HepG2 (cell line): Measurements from ENCODE around the gene PCNA. TPM values are rescaled to one million over a fixed set of nuclear protein-coding genes. Genes with fewer than 3 reads are reported as not detected.

Source experiments
- ATAC-seq: fragments of 200-7000 bp; cut with Tn5 transposase; 3 replicates; pipeline ENCODE4 v1.9.1; 2020; ENCODE audit warnings: mild to moderate bottlenecking, moderate library complexity
- BruUV-seq: library from RNA; stranded (reverse); fragments of 400-500 nt; replicated peaks from 2 replicates; lab custom pipeline; 2021; lab: Mats Ljungman, UMichigan
- CTCF ChIA-PET: fragments of 300-600 bp; formaldehyde crosslinking; extraction: SDS; loops from one replicate; lab custom pipeline; 2021; ENCODE audit warnings: low total read pairs, inconsistent platforms, low intra/inter-chr PET ratio; lab: Yijun Ruan, JAX
- POLR2A ChIA-PET: fragments of 350-600 bp; sonication (Branson Sonifier 250); formaldehyde crosslinking; loops from one replicate; lab custom pipeline; 2020; ENCODE audit warnings: antibody characterized with exemption, inconsistent platforms; lab: Yijun Ruan, JAX
- DNase-seq: peaks from one replicate; pipeline ENCODE4 v3.0.0-alpha.2; 2015; ENCODE audit warnings: low spot score
- FAIRE-seq: peaks from 3 replicates; lab custom pipeline; 2011; peaks lifted over from hg19 to GRCh38; lab: Jason Lieb, UNC
- H2AFZ ChIP-seq: one replicate; pipeline ENCODE4 v1.6.1; 2011; ENCODE audit warnings: low read length, inconsistent platforms
- H3K27ac ChIP-seq: fragments of 300-600 bp; 3 replicates; pipeline ENCODE4 v1.8.0; 2011; ENCODE audit warnings: mixed run types, mild to moderate bottlenecking, mixed read lengths, low read length, inconsistent platforms; ENCODE audit not compliant: insufficient read depth; ENCODE audit errors: extremely low read length
- H3K27me3 ChIP-seq, 2 experiments: fragments of 200-600 bp in 1 of 2; 2 replicates in 1 of 2; 3 replicates in 1 of 2; pipeline versions ENCODE4 v1.6.0 to v1.8.0; 2011; ENCODE audit warnings: low read length in 2 of 2, mild to moderate bottlenecking in 2 of 2, moderate library complexity in 2 of 2, inconsistent platforms in 1 of 2; ENCODE audit not compliant: insufficient read depth in 2 of 2, control insufficient read depth in 1 of 2
- H3K36me3 ChIP-seq, 2 experiments: fragments of 200-600 bp in 1 of 2; replicated peaks in 1 of 2; 2 replicates in 1 of 2; 3 replicates in 1 of 2; pipeline versions ENCODE4 v1.5.1 to v1.8.0; 2011; ENCODE audit warnings: low read length in 2 of 2, inconsistent platforms in 1 of 2; ENCODE audit not compliant: insufficient read depth in 2 of 2, control insufficient read depth in 1 of 2
- H3K4me1 ChIP-seq: 2 replicates; pipeline ENCODE4 v1.5.1; 2012; ENCODE audit warnings: low read length, inconsistent platforms; ENCODE audit not compliant: insufficient read depth
- H3K4me2 ChIP-seq: 2 replicates; pipeline ENCODE4 v1.6.0; 2011; ENCODE audit warnings: low read depth, low read length, inconsistent platforms
- H3K4me3 ChIP-seq, 3 experiments: fragments of 200-600 bp in 1 of 3; sonication (generic), shearing (Covaris generic) in 1 of 3; replicated peaks in 1 of 3; 2 replicates each; pipeline ENCODE4 v1.5.1; 2011 to 2016; ENCODE audit warnings: low read length in 3 of 3, inconsistent platforms in 2 of 3, low read depth in 2 of 3, mild to moderate bottlenecking in 2 of 3, control low read depth in 1 of 3, mixed read lengths in 1 of 3; ENCODE audit not compliant: insufficient read depth in 1 of 3
- H3K79me2 ChIP-seq: one replicate; pipeline ENCODE4 v1.6.1; 2011; ENCODE audit warnings: low read length, inconsistent platforms; ENCODE audit not compliant: insufficient read depth
- H3K9ac ChIP-seq: 2 replicates; pipeline ENCODE4 v1.6.0; 2011; ENCODE audit warnings: mild to moderate bottlenecking, low read depth, low read length, inconsistent platforms; ENCODE audit not compliant: insufficient read depth
- H3K9me3 ChIP-seq: 2 replicates; pipeline ENCODE4 v1.5.1; 2012; ENCODE audit warnings: mild to moderate bottlenecking, low read length
- H4K20me1 ChIP-seq: 2 replicates; pipeline ENCODE4 v1.6.0; 2011; ENCODE audit warnings: inconsistent platforms, mild to moderate bottlenecking, low read length, moderate library complexity; ENCODE audit not compliant: insufficient read depth
- SRSF1 ChIP-seq: fragments of 200-400 bp; formaldehyde crosslinking; optimal IDR thresholded peaks from 2 replicates; pipeline ENCODE3; 2017; ENCODE audit warnings: mild to moderate bottlenecking, low read depth, low read length, moderate library complexity
- ZIK1 ChIP-seq: sonication (generic); formaldehyde crosslinking; IDR thresholded peaks from 2 replicates; pipeline ENCODE4 v1.5.0; 2020; ENCODE audit warnings: mild to moderate bottlenecking, low read depth, missing genetic modification reagents, borderline replicate concordance
- ZMYM4 ChIP-seq: sonication (generic); formaldehyde crosslinking; IDR thresholded peaks from 2 replicates; pipeline ENCODE4 v1.8.1; 2023; ENCODE audit warnings: mild to moderate bottlenecking, missing genetic modification reagents
- ZNF335 ChIP-seq: sonication (generic); formaldehyde crosslinking; IDR thresholded peaks from 2 replicates; pipeline ENCODE4 v1.4.0; 2020; ENCODE audit warnings: missing genetic modification reagents
- ZNF441 ChIP-seq: sonication (generic); formaldehyde crosslinking; IDR thresholded peaks from 2 replicates; pipeline ENCODE4 v1.7.0; 2021; ENCODE audit warnings: missing genetic modification reagents, borderline replicate concordance
- ZNF709 ChIP-seq: sonication (generic); formaldehyde crosslinking; IDR thresholded peaks from 2 replicates; pipeline ENCODE4 v1.5.0; 2020; ENCODE audit warnings: mild to moderate bottlenecking, missing genetic modification reagents
- WGBS: methylation state at CpG from one replicate; pipeline ENCODE4 v1.1.6; 2017; ENCODE audit warnings: low lambda C conversion rate; 5-methylcytosine and 5-hydroxymethylcytosine counted together
- in situ Hi-C: cut with HindIII; loops from 2 replicates; pipeline ENCODE4 v1.10.0; 2017; ENCODE audit warnings: low pct_unique_long_range_greater_than_20kb; ENCODE audit not compliant: extremely low pct_ligation_motif_present
- intact Hi-C: fragments of 100-400 bp; cut with micrococcal nuclease; formaldehyde crosslinking; loops from one replicate; pipeline ENCODE4 v1.10.0; 2022; ENCODE audit not compliant: unreplicated experiment
- polyA plus RNA-seq, 8 experiments: library from polyadenylated mRNA; depleted of rRNA in 3 of 8; stranded (reverse) in 7 of 8; unstranded in 1 of 8; fragments of >200 nt; fragmentation: Illumina TruSeq in 4 of 8; extraction: Trizol in 4 of 8; gene quantifications; 2 replicates each; pipeline versions ENCODE4 v1.2.1 to v1.2.3, GENCODE V29; 2011 to 2016; ENCODE audit warnings: low read depth in 4 of 8, missing spikeins in 1 of 8, mixed read lengths in 1 of 8; ENCODE audit not compliant: insufficient read depth in 1 of 8
- total RNA-seq, 5 experiments: library from RNA; depleted of rRNA; stranded (reverse); fragments of >200 nt; fragmentation: Illumina TruSeq; extraction: Trizol; gene quantifications; 2 replicates each; pipeline ENCODE4 v1.2.3, GENCODE V29; 2016; ENCODE audit warnings: low read depth in 1 of 5
- TF ChIP-seq, protein P1 (sequence below): sonication (generic); formaldehyde crosslinking; IDR thresholded peaks from 2 replicates; pipeline ENCODE4 v1.9.0; 2021; ENCODE audit warnings: mild to moderate bottlenecking, missing genetic modification reagents
- TF ChIP-seq, protein P2 (sequence below): sonication (generic); formaldehyde crosslinking; IDR thresholded peaks from 2 replicates; pipeline ENCODE4 v1.4.0; 2020; ENCODE audit warnings: missing genetic modification reagents
- TF ChIP-seq, protein P3 (sequence below): sonication (generic); formaldehyde crosslinking; IDR thresholded peaks from 2 replicates; pipeline ENCODE4 v1.4.0; 2020; ENCODE audit warnings: missing genetic modification reagents, mild to moderate bottlenecking, borderline replicate concordance
- TF ChIP-seq, protein P4 (sequence below): sonication (generic); formaldehyde crosslinking; IDR thresholded peaks from 2 replicates; pipeline ENCODE4 v1.8.1; 2023; ENCODE audit warnings: mild to moderate bottlenecking, missing genetic modification reagents

Gene PCNA
- total and polyA plus RNA-seq, 2 of the 13 experiments (the other 11 are each of a cell fraction or from before 2014, with no cell fraction given) = 229 to 655 TPM

DNA sequence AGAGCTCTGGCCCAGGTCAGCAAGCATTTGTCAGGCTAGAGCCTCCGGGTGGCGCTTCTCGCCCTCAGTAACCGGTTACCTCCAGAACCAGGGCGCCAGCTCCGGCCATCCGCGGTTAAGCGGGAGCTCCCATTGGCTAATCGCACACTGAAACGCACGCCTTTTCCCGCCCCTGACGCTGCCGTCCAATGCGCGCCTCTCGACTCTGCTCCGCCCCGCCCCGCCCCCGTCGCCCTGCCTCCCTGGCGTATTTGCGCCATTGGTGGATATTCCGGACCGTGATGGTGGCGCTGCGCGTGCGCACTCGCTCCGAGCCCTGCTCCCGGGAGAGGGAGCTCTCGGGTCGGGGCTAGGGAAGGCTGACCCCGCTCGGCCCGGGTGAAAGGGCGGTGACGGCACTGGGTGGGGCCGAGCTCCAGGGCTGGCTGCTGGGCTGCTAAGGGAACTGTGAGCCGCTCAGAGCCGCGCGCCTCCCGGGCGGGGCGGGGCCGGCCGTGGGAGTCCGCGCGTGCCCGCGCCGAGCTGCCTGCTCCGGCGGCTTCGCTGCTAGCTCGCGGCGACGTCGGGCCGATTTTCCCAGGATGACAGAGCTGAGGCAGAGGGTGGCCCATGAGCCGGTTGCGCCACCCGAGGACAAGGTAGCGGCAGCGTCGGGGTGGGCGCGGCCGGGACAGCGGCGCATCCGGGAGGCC is 6.9 kb upstream of the PCNA start, which contains the start of gene CDS2:
CDS2 (plus strand) TSS at position 497 of the 692 bp plus-strand sequence; CDS start at position 582, 85 bp downstream.
- in situ Hi-C loops (loop anchor here (5.0 kb wide), 1 partner anchor 61 kb away; no protein-coding TSS in a partner anchor), intact Hi-C loops (loop anchor here (1.0 to 5.0 kb wide), 5 partner anchors 27 to 97 kb away; no protein-coding TSS in a partner anchor)
- H3K4me1 ChIP-seq = peaks cover 34% of the 10 kb centered on the region
- peak within 1 kb of the TSS; percentile 62 to 96 (median 75) for H3K4me3 ChIP-seq
- H4K20me1 ChIP-seq = no peaks in the 10 kb centered on the region; the same call in 1 of the 2 replicates
- no peaks in the 10 kb centered on the region; a peak in 1 of 5 replicates for H3K27me3 ChIP-seq
- CTCF ChIA-PET = interaction anchor here (0.8 to 4.3 kb wide), 4 partner anchors 62 to 79 kb away, joined by 3 to 97 read pairs (median 5); no protein-coding TSS in a partner anchor
- FAIRE-seq (peak; percentile 92), ATAC-seq (peak; percentile 94), DNase-seq (peak; percentile 99)
- no TSS peak for BruUV-seq
- WGBS = under 1% methylated on average over 41 of the region's 78 CpGs
- no peaks in the 10 kb centered on the region for H3K9me3 ChIP-seq
- peak within 1 kb of the TSS; percentile 82 for H2AFZ ChIP-seq
- no peaks in the 10 kb centered on the region; a peak in 1 of 5 replicates for H3K36me3 ChIP-seq
- peak within 1 kb of the TSS; percentile 91 for H3K4me2 ChIP-seq
- peak within 1 kb of the TSS; percentile 80 for H3K9ac ChIP-seq
- POLR2A ChIA-PET = interaction anchor here (0.6 to 5.3 kb wide), 27 partner anchors 9 to 1266 kb away, joined by 3 to 176 read pairs (median 5); no protein-coding TSS in a partner anchor
- peak within 1 kb of the TSS; percentile 76 for H3K27ac ChIP-seq
- peaks cover 42% of the 10 kb centered on the region for H3K79me2 ChIP-seq
- TF ChIP-seq ZNF335 (CRISPR knock-in tag) = peak; percentile 87
- TF ChIP-seq SRSF1 = no peak
- TF ChIP-seq, protein P1, sequence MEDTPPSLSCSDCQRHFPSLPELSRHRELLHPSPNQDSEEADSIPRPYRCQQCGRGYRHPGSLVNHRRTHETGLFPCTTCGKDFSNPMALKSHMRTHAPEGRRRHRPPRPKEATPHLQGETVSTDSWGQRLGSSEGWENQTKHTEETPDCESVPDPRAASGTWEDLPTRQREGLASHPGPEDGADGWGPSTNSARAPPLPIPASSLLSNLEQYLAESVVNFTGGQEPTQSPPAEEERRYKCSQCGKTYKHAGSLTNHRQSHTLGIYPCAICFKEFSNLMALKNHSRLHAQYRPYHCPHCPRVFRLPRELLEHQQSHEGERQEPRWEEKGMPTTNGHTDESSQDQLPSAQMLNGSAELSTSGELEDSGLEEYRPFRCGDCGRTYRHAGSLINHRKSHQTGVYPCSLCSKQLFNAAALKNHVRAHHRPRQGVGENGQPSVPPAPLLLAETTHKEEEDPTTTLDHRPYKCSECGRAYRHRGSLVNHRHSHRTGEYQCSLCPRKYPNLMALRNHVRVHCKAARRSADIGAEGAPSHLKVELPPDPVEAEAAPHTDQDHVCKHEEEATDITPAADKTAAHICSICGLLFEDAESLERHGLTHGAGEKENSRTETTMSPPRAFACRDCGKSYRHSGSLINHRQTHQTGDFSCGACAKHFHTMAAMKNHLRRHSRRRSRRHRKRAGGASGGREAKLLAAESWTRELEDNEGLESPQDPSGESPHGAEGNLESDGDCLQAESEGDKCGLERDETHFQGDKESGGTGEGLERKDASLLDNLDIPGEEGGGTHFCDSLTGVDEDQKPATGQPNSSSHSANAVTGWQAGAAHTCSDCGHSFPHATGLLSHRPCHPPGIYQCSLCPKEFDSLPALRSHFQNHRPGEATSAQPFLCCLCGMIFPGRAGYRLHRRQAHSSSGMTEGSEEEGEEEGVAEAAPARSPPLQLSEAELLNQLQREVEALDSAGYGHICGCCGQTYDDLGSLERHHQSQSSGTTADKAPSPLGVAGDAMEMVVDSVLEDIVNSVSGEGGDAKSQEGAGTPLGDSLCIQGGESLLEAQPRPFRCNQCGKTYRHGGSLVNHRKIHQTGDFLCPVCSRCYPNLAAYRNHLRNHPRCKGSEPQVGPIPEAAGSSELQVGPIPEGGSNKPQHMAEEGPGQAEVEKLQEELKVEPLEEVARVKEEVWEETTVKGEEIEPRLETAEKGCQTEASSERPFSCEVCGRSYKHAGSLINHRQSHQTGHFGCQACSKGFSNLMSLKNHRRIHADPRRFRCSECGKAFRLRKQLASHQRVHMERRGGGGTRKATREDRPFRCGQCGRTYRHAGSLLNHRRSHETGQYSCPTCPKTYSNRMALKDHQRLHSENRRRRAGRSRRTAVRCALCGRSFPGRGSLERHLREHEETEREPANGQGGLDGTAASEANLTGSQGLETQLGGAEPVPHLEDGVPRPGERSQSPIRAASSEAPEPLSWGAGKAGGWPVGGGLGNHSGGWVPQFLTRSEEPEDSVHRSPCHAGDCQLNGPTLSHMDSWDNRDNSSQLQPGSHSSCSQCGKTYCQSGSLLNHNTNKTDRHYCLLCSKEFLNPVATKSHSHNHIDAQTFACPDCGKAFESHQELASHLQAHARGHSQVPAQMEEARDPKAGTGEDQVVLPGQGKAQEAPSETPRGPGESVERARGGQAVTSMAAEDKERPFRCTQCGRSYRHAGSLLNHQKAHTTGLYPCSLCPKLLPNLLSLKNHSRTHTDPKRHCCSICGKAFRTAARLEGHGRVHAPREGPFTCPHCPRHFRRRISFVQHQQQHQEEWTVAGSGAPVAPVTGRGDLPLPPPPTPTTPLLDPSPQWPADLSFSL (CRISPR knock-in tag) = no peak
- TF ChIP-seq, protein P2, sequence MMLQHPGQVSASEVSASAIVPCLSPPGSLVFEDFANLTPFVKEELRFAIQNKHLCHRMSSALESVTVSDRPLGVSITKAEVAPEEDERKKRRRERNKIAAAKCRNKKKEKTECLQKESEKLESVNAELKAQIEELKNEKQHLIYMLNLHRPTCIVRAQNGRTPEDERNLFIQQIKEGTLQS (CRISPR knock-in tag) = peak; percentile 51; the same call in 1 of the 2 replicates
- TF ChIP-seq, protein P3, sequence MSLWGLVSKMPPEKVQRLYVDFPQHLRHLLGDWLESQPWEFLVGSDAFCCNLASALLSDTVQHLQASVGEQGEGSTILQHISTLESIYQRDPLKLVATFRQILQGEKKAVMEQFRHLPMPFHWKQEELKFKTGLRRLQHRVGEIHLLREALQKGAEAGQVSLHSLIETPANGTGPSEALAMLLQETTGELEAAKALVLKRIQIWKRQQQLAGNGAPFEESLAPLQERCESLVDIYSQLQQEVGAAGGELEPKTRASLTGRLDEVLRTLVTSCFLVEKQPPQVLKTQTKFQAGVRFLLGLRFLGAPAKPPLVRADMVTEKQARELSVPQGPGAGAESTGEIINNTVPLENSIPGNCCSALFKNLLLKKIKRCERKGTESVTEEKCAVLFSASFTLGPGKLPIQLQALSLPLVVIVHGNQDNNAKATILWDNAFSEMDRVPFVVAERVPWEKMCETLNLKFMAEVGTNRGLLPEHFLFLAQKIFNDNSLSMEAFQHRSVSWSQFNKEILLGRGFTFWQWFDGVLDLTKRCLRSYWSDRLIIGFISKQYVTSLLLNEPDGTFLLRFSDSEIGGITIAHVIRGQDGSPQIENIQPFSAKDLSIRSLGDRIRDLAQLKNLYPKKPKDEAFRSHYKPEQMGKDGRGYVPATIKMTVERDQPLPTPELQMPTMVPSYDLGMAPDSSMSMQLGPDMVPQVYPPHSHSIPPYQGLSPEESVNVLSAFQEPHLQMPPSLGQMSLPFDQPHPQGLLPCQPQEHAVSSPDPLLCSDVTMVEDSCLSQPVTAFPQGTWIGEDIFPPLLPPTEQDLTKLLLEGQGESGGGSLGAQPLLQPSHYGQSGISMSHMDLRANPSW (CRISPR knock-in tag) = peak; percentile 92; the same call in 1 of the 2 replicates
- 0 out of 2 replicates have a peak, but pooled peaks have one; percentile 12 for TF ChIP-seq ZNF441 (CRISPR knock-in tag)
- TF ChIP-seq, protein P4, sequence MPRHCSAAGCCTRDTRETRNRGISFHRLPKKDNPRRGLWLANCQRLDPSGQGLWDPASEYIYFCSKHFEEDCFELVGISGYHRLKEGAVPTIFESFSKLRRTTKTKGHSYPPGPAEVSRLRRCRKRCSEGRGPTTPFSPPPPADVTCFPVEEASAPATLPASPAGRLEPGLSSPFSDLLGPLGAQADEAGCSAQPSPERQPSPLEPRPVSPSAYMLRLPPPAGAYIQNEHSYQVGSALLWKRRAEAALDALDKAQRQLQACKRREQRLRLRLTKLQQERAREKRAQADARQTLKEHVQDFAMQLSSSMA (CRISPR knock-in tag) = no peak
- peak; percentile 99 for TF ChIP-seq ZMYM4 (CRISPR knock-in tag)
- TF ChIP-seq ZNF709 = peak; percentile 94; the same call in 1 of the 2 replicates
- peak; percentile 92 for TF ChIP-seq ZIK1 (CRISPR knock-in tag)
